ENCODE results near the gene RELN.

Gene RELN

GRCh38 chr7:103686064-103686463 lies 303.4 kb downstream of the RELN start:
- DNase-seq (ENCODE audit: low read depth in 2 of 2): no peak

GRCh38 chr7:103685646-103686045 lies 303.8 kb downstream of the RELN start:
- DNase-seq (ENCODE audit: low read depth in 2 of 2): no peak

GRCh38 chr7:103683348-103683747 lies 306.1 kb downstream of the RELN start:
- no peak for DNase-seq (ENCODE audit: low read depth in 2 of 2)

GRCh38 chr7:103680161-103681144 lies 309.0 kb downstream of the RELN start:
- no peak for DNase-seq (ENCODE audit: low read depth in 2 of 2)

GRCh38 chr7:103679151-103680132 lies 310.0 kb downstream of the RELN start:
- no peak for DNase-seq (ENCODE audit: low read depth in 2 of 2)

- no peak for DNase-seq (ENCODE audit: low read depth in 2 of 2)
Observed at GRCh38 chr7:103668279-103668941, 321.0 kb downstream of the RELN start.

- DNase-seq (ENCODE audit: low read depth in 2 of 2): no peak
Observed at GRCh38 chr7:103666326-103666725, 323.1 kb downstream of the RELN start.

GRCh38 chr7:103664577-103664976 lies 324.9 kb downstream of the RELN start:
- DNase-seq (ENCODE audit: low read depth in 2 of 2): no peak

- no peak for DNase-seq (ENCODE audit: low read depth in 2 of 2)
Observed at GRCh38 chr7:103660455-103661371, 328.7 kb downstream of the RELN start.

- no peak for DNase-seq (ENCODE audit: low read depth in 2 of 2)
Observed at GRCh38 chr7:103658055-103659005, 331.1 kb downstream of the RELN start.

- no peak for DNase-seq (ENCODE audit: low read depth in 2 of 2)
Observed at GRCh38 chr7:103657474-103657894, 332.0 kb downstream of the RELN start.

GRCh38 chr7:103656221-103656620 lies 333.2 kb downstream of the RELN start:
- no peak for DNase-seq (ENCODE audit: low read depth in 2 of 2)

GRCh38 chr7:103651593-103652377 lies 337.7 kb downstream of the RELN start:
- DNase-seq (ENCODE audit: low read depth in 2 of 2): no peak

- no peak for DNase-seq (ENCODE audit: low read depth in 2 of 2)
Observed at GRCh38 chr7:103649052-103649451, 340.4 kb downstream of the RELN start.

GRCh38 chr7:103648135-103648534 lies 341.3 kb downstream of the RELN start:
- no peak for DNase-seq (ENCODE audit: low read depth in 2 of 2)

GRCh38 chr7:103644319-103644718 lies 345.1 kb downstream of the RELN start:
- no peak for DNase-seq (ENCODE audit: low read depth in 2 of 2)

GRCh38 chr7:103640031-103640779 lies 349.3 kb downstream of the RELN start:
- DNase-seq (ENCODE audit: low read depth in 2 of 2): no peak

- DNase-seq (ENCODE audit: low read depth in 2 of 2): no peak
Observed at GRCh38 chr7:103637726-103638125, 351.7 kb downstream of the RELN start.

Measured in activated CD8-positive, alpha-beta memory T cell treated with anti-CD3 and anti-CD28 coated beads for 4 hours (primary cell).